Ishikawa (cell line): ENCODE measurements around the gene HSF5.
A peak's percentile ranks its signal among the peaks of the same experiment; 100 is the strongest.

Source experiments
- CEBPB ChIP-seq: IDR thresholded peaks from 2 replicates; pipeline ENCODE4 v1.6.1; 2012
- CREB1 ChIP-seq: IDR thresholded peaks from 2 replicates; pipeline ENCODE4 v1.6.1; 2012; ENCODE audit warnings: low read depth
- EGR1 ChIP-seq: IDR thresholded peaks from 2 replicates; pipeline ENCODE4 v1.6.1; 2012
- EP300 ChIP-seq: IDR thresholded peaks from 2 replicates; pipeline ENCODE4 v1.6.1; 2012; ENCODE audit warnings: borderline replicate concordance
- FOXM1 ChIP-seq: IDR thresholded peaks from 2 replicates; pipeline ENCODE4 v1.6.1; 2012; ENCODE audit warnings: low read depth, borderline replicate concordance
- MAX ChIP-seq: IDR thresholded peaks from 2 replicates; pipeline ENCODE4 v1.6.1; 2012
- NFIC ChIP-seq: IDR thresholded peaks from 2 replicates; pipeline ENCODE4 v1.6.1; 2012
- RAD21 ChIP-seq: IDR thresholded peaks from 2 replicates; pipeline ENCODE4 v1.6.1; 2012; ENCODE audit warnings: low read depth
- REST ChIP-seq: IDR thresholded peaks from 2 replicates; pipeline ENCODE4 v1.6.1; 2012; ENCODE audit warnings: low read depth, mild to moderate bottlenecking
- TAF1 ChIP-seq: IDR thresholded peaks from 2 replicates; pipeline ENCODE4 v1.6.1; 2012; ENCODE audit warnings: low read depth, mild to moderate bottlenecking
- TCF12 ChIP-seq: IDR thresholded peaks from 2 replicates; pipeline ENCODE4 v1.6.1; 2012; ENCODE audit warnings: low read depth
- TEAD4 ChIP-seq: IDR thresholded peaks from 2 replicates; pipeline ENCODE4 v1.6.1; 2012
- USF1 ChIP-seq: IDR thresholded peaks from 2 replicates; pipeline ENCODE4 v1.6.1; 2012
- YY1 ChIP-seq: IDR thresholded peaks from 2 replicates; pipeline ENCODE4 v1.6.1; 2012; ENCODE audit warnings: low read depth
- ZBTB7A ChIP-seq: IDR thresholded peaks from 2 replicates; pipeline ENCODE4 v1.6.1; 2012; ENCODE audit warnings: low read depth

Gene HSF5

GRCh38 chr17:58525239-58525638 is 37.0 kb upstream of the HSF5 start:
- no peak for TF ChIP-seq MAX
- no peak for TF ChIP-seq CREB1
- no peak for TF ChIP-seq EP300
- TF ChIP-seq RAD21, result no peak
- no peak for TF ChIP-seq ZBTB7A
- TF ChIP-seq FOXM1, result no peak
- no peak for TF ChIP-seq CEBPB
- TF ChIP-seq NFIC, result no peak
- no peak for TF ChIP-seq USF1

- TF ChIP-seq CEBPB (no peak), USF1 (no peak), NFIC (no peak), TCF12 (no peak), EGR1 (no peak), YY1 (no peak), REST (no peak), CREB1 (no peak), TAF1 (no peak), ZBTB7A (no peak), FOXM1 (no peak), MAX (no peak), RAD21 (no peak), EP300 (no peak), TEAD4 (no peak)
Observed at GRCh38 chr17:58521680-58522079, 33.5 kb upstream of the HSF5 start.

- TF ChIP-seq REST, result no peak
- TF ChIP-seq MAX, result no peak
- TF ChIP-seq TAF1, result no peak
- no peak for TF ChIP-seq RAD21
- no peak for TF ChIP-seq ZBTB7A
Observed at GRCh38 chr17:58520843-58521430, 32.7 kb upstream of the HSF5 start.

GRCh38 chr17:58517928-58518609 is 29.9 kb upstream of the HSF5 start:
- TF ChIP-seq TCF12 (no peak; the same call in 1 of the 2 replicates), REST (no peak), MAX (no peak; the same call in 1 of the 2 replicates), RAD21 (no peak), FOXM1 (no peak), ZBTB7A (no peak), EP300 (no peak), TEAD4 (0 out of 2 replicates have a peak, but pooled peaks have one; percentile 12), CEBPB (no peak), YY1 (peak; percentile 53), USF1 (no peak; the same call in 1 of the 2 replicates), EGR1 (peak; percentile 78), TAF1 (no peak; the same call in 1 of the 2 replicates), NFIC (no peak), CREB1 (peak; percentile 79)
